ENCODE data around the gene C12orf56.
"Not testable (repeated sequence)": the region's sequence is repeated elsewhere in the genome, so short reads cannot be mapped to it uniquely, and the experiment has no call there.

The C12orf56 gene

DNA sequence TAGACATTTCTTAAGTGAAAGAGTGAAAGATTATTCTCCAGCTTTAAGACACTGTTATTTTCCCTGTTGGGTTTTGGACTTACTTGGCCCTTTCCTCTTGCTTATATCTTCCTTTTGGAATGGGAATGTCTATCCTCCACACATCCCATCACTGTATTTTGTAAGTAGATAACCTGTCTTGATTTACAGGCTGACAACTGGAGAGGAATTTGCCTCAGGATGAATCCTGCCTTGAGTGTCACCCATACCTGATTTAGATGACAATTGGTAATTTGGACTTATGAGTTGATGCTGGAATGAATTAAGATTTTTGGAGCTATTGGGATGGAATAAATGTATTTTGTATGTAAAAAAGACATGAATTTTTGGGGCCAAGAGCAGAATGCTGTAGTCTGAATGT lies 94.3 kb downstream of the C12orf56 start:
- DNase-seq, result no peak

DNA sequence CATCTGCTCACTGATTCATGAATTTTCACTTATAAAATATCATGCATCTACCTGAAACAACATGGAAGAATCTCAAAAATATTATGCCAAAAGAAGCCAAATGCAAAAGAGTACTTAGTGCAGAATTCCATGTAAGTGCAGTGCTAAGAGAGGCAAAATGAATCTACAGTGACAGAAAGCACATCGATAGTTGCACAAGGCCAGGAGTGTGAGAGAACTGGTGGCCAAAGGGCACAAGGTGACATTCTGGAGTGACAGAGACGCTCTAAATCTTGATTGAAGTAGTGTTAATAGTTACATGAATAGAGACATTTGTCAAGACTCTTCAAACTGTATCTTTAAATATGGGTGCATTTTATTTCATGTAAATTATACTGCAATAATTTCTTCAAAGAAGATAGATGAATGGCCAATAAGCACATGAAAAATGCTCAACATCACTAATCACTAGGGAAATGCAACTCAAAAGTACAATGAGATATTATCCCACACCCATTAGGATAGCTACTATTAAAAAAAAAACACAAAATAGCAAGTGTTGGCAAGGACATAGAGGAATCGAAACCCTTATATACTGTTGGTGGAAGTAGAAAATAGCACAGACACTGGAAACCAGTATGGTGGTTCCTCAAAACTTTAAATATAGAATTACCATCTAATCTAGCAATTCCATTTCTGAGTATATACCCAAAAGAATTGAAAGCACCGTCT lies 96.7 kb downstream of the C12orf56 start:
- DNase-seq, result no peak

DNA sequence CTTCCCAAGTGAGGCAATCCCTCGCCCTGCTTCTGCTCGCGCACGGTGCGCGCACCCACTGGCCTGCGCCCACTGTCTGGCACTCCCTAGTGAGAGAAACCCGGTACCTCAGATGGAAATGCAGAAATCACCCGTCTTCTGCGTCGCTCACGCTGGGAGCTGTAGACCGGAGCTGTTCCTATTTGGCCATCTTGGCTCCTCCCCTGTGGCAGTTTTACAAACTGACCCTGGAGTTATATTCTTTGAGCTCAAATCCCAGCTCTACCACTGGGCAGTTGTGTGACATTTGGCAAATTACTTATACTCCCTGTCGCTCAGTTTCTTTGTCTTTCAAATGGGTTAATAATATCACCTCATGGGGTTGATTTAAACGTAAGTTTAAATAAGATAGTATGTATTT lies 97.4 kb downstream of the C12orf56 start:
- not testable (repeated sequence) for DNase-seq

DNA sequence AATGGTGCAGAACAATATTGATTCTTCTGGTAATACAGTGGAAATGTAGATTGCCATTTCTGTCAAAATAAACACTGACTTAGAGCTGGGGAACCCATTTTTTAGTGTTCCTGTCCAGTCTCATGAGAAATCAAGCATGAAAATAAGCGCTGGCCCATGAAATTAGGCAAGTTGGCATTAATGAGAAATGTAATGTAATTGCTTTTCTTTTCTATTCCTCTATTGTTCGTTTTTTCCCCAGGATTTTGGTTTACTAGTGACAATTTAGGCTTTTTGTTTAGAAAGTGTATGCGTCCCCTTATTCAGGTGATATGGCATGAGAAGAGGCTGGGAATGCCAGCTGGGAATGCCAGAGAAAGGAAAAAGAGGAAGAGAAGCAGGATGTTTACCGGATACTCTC lies 104.0 kb downstream of the C12orf56 start:
- DNase-seq, result no peak

DNA sequence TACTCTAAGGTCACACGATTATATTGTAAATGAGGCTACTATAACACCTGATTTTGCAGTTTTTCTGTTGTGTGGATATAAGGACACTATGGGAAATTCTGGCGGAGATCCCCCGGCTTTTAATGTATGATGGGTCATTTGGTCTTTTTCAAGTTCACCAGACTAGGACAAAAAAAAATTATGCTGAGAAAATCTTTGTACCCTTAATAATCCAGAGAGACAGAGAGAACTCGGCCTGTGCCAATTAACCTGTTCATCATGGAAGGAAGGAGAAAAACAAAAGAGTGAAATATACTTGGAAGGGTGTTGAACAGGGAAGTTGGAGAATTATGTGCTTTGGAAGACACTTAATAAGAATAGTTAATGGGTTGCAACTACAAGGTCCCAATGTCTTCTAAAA lies 106.3 kb downstream of the C12orf56 start:
- DNase-seq, result no peak

DNA sequence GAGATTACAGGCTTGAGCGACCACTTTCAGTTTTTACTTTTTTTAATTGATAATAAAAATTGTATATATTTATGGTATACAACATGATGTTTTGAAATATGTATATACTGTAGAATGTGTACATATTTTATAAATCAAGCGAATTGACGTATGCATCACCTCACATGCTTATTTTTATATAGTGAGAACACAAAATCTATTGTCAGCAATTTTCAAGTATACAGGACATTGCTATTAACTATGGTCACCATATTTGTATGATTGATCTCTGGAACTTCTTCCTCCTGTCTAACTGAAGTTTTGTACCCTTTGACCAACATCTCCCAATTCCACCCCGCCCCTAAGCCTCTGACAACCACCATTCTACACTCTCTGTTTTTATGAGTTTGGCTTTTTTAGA lies 112.1 kb downstream of the C12orf56 start:
- no peak for DNase-seq

DNA sequence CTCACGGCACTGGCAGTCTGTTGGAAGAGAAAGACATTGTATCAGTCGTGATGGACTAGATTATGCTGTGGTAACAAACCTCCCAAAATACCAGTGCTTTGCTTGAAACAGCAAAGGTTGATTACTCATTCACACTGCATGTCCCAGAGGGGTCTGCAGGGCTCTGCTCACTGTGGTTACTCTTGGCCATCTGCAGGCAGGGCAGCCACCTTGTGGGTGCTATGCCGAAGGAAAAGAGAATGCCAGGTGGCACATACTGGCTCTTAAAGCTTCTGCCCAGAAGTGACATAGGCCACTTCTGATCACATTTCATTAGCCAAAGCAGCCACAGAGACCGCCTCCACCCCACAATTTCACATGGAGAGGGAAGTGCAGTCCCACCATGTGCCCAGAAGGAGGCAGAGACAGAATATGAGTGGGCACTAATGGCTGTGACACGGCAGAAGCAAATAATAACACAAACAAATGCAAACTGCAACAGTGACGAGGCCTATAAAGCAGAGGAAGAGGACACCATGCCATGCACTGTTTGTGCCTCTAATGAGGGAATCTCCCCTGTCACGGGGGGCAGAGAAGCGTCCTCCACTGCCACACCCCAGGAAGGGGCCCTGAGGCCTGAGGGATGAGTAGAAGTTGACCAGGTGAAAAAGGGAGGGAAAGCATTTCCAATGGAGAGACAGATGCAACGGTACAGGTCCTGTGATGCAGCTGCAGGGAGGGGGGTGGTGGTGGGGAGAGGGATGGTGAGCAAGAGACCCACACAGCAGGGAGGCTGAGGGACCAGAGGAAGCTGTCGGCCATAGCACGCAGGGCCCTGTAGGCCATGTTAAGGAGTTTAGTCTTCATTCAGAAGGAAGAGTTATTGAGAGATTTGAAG lies 116.8 kb downstream of the C12orf56 start:
- no peak for DNase-seq

DNA sequence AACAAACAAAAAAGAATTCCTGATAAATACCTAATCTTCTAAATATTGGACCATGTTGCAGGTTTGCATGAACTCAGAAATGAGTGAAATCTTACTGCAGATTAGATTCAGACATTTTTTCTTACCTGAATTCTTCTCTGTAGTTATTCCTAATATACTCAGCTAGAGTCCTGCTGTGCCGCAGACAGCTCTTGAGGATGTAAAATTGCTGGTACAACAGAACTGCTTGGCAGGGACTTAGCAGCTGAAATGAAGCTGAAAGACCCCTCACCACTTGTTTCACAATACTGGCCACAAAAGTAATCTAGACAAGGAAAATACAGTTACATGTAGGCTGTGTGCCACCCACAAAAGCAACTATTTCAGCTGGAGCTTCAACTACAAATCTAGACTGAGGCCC lies 120.1 kb downstream of the C12orf56 start:
- DNase-seq, result no peak

DNA sequence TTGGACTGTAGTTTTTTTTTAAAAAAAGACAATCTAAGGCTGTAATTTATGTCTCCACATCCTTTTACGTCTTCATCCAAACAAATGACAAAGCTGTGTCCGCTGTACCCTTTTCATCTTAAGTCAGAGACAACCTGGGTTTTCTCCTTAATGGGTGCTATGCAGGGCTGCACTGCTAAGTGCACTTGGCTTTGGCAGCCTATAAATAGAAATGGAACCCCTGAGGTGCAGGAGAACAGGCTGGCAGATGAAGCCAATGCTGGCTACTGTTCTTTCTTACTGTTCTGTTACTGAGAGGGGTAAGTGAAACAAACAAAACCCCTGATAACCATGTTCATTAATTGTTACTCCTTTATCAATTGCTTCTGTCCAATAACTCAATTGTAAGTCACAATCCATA lies 121.4 kb downstream of the C12orf56 start:
- DNase-seq, result peak; percentile 60 to 68

DNA sequence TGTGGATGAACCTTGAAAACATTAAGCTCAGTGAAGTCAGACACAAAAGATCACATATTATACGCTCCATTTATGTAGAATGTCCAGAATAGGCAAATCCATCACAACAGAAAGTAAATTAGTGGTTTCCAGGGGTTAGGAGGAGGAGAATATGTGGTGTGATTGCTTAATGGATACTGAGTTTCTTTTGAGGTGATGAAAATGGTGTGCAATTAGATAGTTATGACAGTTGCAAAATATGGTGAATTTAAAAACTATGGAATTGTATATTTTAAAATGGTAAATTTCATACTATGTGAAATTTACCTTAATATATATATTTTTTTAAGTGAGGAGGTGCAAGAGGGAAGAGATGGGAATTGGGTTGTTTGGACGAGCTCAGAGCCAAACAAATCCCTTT lies 122.1 kb downstream of the C12orf56 start:
- DNase-seq, result no peak

DNA sequence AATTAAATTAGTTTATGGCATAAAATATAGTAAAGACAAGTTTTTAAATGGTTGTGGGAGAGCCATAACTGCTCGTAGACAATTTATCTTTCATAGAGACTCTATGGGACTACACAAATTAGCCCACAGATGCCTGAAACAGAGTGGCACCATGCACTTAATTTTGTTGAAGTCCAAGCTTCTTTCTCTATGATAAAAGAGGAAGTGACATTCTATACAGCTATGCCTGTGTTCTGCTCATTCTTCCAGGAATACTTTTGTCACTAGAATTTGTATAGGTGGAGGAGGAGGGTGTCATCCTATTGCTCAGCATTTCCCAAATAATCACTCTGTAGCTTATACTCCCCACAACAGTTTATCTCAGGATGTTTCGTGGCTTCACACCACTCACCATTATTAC lies 124.7 kb downstream of the C12orf56 start:
- DNase-seq, result no peak

DNA sequence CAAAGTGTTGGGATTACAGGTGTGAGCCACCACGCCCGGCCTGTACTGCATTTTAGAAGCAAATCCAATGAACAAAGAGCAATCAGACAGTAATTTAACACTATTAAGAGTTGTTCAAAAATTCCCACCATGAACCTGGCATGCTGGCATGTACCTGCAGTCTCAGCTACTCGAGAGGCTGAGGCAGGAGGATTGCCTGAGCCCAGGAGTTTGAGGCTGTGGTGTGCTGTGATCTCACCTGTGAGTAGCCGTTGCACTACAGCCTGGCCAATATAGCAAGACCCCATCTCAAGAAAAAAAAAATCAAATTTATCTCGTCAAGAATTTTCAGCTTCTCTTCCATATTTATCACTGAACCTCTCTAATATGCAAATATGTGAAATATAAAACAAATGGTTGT lies 128.7 kb downstream of the C12orf56 start:
- no peak for DNase-seq

DNA sequence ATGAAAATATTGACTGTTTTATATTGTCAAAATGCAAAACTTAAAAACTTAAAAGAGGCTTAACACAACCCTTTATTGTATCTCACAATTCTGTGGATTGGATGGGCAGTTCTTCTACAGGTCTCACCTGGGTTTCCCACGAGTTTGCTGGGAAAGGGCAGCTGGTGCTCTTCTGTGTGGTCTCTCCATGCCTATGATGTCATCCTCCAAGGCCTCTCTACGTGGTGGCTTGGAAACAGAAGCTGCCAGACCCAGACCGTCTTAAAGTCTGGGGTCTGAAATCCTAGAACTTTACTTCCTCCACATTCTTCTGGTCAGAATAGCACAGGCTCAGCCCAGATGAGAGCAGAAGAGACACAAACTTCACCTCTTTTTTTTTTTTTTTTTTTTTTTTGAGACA lies 132.0 kb downstream of the C12orf56 start:
- DNase-seq, result no peak

DNA sequence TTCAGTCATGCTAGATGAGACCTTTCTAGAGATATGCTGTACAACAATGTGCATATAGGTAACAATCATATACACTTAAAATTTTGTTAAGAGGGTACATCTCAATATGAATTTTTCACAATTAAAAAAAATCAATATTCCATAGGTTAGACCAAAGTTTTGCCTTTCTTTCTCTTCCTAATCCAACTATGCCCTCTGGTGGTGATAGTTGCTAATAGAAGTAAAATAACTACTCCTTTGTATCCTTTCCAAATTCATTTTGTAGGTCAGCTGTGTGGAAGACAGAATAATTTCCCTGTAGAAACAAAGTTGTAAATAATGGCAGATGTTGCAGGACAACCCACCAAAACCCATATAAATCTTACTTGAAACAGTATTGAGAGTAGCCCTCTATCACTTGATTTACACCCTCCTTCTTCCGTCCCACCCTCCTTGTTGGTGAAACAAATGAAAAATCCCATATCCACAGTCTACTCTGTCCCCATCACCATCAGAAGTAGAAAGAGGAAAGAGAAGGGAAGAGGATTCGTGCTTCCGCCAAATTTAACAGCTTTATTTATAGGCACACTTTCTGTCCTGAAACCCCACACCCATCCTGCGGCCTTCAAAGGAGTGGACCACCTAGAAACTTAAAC lies 134.3 kb downstream of the C12orf56 start:
- peak in 1 of 2 experiments; percentile 39 for DNase-seq

DNA sequence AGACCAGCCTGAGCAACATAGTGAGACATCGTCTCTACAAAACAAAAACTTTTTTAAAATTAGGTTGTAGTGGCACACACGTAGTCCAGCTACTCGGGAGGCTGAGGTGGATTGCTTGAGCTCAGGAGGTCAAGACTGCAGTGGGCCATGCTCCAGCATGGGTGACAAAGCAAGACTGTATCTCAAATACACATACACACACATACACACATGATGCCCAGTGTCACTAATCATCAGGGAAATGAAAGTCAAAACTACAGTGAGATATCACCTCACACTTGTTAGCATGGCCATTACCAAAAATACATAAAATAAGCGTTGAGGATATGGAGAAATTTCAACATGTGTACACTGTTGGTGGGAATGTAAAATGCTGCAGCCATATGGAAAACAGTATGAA lies 135.3 kb downstream of the C12orf56 start:
- DNase-seq, result no peak

DNA sequence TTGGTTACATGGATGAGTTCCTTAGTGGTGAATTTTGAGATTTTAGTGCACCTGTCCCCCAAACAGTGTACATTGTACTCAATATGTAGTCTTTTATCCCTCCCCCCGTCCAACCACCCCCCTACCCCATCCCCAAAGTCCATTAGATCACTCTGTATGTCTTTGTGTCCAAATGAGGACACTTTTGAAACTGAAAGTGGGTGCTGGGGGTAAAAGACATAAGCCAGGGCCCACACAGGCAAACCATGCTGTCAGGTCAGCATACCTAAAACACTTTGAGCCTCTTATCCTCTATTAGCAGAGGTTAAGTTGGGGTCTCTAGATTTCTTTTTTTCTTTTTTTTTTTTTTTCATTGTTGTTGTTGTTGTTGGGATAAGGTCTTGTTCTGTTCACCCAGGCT lies 137.2 kb downstream of the C12orf56 start:
- no peak for DNase-seq

DNA sequence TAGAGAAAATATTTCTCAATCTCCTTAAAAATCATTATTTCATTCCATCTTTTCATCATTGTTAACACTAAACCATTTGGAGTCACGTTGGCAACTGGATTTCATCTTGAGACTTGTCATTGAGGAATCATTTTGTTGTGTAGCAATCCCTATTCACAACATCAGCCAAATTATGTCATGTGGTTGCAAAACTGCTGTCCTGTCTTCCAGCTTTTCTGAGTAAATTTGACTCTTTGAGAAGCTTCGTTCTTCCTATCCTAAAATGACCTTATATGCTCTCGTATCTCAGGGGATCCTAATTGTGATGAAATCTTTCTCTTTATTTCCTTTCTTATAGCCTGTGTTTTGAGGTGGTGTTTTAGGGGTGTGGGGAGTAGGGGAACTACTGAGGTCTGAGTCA lies 137.9 kb downstream of the C12orf56 start:
- no peak for DNase-seq

DNA sequence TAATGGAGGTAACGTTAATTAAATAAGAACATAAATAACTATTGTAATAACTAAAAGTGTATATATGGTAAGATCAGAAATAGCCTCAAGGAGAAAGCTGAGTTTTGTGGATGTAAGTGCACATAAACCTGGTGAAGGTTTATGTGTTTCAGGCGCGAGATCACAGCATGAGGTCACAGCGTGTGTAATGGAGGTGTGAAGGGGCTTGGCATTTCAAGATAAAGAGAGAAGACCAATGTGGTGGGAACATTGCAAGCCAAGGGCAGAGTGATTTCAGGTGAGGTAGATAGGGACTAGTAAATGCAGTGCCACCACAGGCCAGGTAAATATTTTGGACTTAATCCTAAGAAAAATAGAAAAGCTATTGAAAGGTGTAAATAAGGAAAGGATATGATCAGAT lies 146.7 kb downstream of the C12orf56 start:
- no peak for DNase-seq

DNA sequence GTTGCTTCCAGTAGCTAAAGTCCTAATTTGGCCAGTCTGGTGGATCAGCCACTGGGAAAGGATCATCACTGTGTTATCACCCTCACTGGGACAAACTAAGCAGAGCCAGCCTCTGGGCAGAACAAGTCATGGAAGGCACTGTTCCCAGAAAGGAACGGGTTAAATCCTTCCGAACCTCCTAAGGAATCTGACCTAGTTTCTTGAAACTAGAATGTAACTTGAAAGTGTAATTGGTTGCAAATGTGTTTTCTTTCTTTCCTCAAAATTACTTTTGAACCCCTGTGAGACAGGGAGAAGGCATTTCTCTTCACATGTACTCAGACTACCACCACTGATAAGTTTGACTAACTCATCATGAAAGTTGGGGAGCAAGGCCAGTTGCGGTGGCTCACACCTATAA lies 149.8 kb downstream of the C12orf56 start:
- no peak for DNase-seq

DNA sequence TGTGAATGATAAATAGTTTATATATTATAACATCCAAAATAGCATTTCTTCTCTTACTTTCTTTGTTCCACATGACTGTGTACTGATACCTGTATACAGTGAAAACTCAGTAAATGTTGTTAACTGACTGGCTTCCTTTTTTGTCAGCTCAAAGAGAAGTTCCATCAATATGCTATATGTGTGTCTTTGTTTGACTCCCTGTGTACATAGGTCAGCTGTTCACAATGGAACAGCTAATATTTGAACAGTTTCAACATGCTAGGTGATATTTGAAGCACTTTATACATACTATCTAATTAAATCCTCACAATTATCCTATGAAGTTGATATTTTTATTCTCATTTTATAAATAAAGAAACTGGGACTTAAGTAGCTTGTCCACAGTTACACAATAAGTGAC lies 153.2 kb downstream of the C12orf56 start:
- no peak for DNase-seq

DNA sequence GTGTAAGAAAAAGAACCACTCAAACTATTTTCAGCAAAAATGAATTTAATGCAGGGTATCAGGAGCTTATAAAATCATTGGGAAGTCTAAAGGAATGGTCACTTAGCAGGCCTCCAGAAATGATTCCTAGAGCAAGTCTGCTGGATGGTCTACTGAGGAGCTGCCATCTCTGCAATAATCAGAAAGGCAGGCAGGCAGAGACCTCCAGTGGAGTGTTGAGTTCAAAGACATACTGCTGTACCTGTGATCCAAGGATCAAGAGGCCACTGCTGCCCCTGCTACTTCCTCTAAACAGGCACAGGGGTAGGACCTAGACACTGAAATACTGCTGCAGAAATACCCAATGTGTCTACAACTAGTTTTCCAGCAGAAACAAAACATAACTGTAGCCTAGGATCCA lies 154.0 kb downstream of the C12orf56 start:
- DNase-seq, result no peak

DNA sequence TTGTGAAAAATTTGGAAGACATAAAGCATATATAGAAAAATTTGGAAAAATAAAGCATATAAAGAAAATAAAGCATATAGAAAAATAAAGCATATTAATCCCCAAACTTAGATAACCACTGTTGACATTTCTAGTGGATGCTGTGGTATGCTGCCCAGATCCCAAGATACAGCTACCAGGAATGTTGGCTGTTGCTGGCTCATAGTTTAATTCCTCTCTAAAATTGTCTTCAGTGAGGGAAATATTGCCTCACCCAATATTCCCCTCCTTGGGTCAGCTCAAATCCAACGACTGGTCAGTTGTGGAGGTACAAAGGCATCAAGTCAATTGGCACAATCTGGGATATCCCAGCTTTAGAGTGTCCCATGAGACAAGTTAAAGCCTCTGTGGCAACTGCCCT lies 158.4 kb downstream of the C12orf56 start:
- no peak for DNase-seq

DNA sequence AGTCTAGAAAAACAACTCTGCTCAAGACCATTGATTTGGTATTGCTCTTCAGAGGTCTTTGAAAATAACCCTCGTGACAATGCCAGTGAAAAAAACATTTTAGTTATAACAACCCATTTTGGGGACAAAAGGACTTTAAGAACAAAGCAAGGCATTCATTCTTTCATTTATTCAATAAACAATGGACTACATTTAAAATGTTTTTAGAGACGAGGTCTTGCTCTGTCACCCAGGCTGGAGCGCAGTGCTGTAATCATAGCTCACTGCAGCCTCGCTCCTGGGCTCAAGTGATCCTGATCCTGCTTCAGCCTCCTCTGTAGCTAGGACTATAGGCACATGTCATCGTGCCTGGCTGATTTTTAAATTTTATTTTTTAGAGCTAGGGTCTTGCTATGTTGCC lies 160.8 kb downstream of the C12orf56 start:
- no peak for DNase-seq

DNA sequence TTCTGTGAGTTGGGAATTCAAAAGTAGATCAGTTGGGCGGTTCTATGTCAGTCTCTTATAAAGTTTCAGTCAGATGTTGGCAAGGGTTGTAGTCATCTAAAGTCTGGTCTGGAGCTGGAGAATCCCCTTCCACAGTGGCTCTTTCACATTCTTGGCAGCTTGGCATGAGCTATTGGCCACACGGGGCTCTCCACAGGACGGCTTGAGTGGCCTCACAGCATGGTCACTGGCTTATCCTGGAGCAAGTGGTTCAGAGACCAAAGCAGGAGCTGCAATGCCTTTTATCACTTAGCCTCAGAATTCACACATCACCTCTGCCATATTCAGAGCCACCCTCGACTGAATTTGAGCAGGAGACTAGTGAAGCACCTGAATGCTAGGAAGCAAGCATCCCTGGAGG lies 161.3 kb downstream of the C12orf56 start:
- no peak for DNase-seq

Data from NCI-H187 (cell line).